HG03469 (cell line): Measurements from ENCODE around the gene HHAT.

Experiments
- ATAC-seq: cut with Tn5 transposase; IDR thresholded peaks from one replicate; pipeline ENCODE4 v1.9.1; 2021; ENCODE audit warnings: mild to moderate bottlenecking, moderate library complexity, moderate number of reproducible peaks; ENCODE audit not compliant: unreplicated experiment

Gene HHAT

GRCh38 chr1:210588357-210588756 lies 259.7 kb downstream of the HHAT start:
- no peak for ATAC-seq

- ATAC-seq = no peak
Observed at GRCh38 chr1:210588946-210589345, 260.2 kb downstream of the HHAT start.

DNA sequence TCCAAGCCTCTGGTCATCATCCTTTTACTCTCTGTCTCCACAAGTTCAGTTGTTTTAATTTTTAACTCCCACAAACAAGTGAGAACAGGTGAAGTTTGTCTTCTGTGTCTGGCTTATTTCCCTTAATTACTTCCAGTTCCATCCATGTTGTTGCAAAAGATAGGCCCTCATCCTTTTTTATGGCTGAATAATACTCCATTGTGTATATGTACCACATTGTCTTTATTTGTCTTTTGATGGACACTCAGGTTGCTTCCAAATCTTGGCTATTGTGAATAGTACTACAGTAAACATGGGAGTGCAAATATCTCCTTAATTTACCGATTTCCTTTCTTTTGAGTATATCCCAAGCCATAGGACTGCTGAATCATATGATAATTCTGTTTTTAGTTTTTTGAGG lies 262.5 kb downstream of the HHAT start:
- ATAC-seq = no peak

DNA sequence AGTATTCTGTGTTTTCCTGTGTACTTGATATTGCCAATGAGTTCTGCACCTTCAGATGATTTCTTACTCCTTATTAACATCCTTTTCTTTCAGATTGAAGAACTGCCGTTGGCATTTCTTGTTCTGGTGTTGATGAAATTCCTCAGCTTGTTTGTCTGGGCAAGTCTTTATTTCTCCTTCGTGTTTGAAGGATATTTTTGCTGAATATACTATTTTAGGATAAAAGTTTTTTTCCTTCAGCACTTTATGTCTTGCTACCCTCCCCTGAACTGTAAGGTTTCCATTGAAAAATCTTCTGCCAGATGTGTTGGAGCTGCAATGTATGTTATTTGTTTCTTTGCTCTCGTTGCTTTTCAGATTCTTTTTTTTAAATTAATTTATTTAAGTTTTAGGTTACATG lies 265.9 kb downstream of the HHAT start:
- ATAC-seq = no peak

GRCh38 chr1:210596641-210597040 lies 267.9 kb downstream of the HHAT start:
- no peak for ATAC-seq

GRCh38 chr1:210597555-210598134 lies 268.9 kb downstream of the HHAT start:
- peak; percentile 88 for ATAC-seq

GRCh38 chr1:210598135-210598652 lies 269.5 kb downstream of the HHAT start:
- ATAC-seq = no peak

DNA sequence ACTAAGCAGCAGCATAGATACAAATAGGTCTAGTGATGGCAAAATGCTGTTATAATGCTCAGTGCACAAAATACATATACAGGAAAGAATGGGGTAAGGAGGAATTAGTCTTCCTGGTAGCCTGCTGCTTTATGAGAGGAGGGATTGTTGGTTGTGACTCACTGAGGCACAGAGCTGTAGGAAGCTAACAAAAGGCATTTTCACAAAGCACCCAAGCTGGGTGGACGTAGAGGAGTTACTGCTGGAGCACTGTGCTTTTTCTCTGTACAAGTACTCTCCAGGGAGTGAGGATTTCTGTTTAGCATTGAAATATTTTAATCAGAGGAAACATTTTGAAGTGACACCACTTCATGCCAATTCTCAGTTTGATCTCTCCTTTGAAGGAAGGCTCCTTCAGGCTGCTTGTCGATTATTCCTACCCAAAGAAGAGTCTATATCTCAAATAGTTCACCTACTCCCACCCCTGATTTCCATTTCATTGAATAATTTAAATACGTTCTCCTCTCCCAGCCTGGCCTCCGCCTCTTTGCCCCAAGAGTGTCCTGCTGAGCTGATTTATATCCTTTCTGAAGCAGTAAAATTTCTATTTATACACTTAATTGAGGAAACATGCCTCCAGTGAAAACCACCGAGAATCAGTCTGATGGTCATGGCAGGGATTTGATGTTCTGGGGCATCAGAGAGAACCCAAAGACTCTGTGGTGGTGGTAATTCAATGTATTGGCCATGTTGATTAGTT lies 271.9 kb downstream of the HHAT start:
- no peak for ATAC-seq

DNA sequence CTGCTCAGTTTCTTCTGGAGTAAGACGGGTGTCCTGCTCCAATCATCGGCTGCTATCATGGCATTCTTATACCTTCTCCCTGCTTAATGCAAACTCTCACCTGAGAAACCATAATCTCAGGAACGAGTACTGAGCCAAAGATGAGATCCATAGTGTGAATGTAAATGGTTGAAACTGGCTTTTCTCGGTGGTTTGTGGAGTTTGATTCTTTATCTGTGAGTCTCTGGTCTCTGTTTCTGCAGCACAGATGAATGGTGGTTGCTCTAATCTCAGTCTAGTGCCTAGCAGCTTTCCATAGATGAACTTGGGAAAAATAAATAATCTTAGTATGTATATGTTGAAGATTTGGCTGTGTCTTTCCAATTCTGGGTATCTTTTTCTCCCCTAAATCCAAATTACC lies 274.4 kb downstream of the HHAT start:
- no peak for ATAC-seq

DNA sequence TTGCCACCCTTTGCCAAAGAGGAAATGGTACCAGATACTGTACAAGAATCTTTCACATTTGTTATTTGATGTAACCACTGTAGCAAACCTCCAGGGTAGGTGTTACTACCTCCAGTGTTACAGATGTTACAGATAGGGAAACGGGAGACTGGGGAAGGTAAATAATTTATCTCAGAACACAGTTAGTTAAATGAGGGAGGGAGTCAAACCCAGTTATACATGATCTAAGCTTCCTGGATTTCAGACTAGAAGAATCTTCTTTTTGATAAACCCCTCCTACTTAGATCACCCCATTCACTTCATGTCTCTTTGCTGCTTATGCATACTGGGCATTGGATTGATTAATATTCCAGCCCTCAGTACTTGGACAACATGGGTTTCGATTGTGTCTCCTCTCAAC lies 276.4 kb downstream of the HHAT start:
- no peak for ATAC-seq

DNA sequence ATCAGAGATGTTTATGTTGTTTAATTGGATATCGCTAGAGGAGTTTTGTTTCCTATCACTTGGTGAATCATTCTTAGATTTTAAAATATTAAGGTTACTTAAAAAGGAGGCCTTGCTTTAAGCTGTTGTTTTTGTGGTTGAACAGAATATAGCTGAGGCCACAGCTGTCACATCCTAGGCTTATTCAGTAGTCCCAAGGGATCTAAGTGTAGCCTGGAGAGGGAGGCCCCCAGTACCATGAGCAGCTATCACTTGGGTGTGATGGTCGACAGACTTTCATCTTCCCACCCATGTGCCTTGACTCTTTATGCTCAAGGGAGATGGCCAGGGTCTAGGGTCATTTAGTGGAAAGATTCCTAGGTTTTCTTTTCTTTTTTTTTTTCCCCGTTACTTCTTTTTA lies 278.7 kb downstream of the HHAT start:
- ATAC-seq = no peak

- no peak for ATAC-seq
Observed at GRCh38 chr1:210608767-210609166, 280.1 kb downstream of the HHAT start.

DNA sequence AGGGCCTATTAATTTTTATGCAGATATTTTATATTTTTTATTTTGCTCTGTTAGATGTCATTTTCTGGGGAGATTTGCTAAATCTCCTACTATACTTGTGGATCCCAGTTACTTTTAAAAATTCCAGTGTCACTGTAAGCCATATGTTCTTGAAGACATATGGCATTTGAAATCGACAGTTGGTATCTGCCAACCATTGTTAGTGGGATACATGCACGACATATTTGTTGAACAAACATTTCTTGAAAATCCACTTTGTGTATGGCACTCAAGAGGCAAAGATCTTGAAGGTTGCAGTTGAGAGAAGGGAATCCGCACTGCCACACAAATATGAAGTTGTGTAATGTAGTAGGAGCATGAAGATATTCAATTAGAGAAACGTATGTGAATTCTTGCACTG lies 287.7 kb downstream of the HHAT start:
- no peak for ATAC-seq

DNA sequence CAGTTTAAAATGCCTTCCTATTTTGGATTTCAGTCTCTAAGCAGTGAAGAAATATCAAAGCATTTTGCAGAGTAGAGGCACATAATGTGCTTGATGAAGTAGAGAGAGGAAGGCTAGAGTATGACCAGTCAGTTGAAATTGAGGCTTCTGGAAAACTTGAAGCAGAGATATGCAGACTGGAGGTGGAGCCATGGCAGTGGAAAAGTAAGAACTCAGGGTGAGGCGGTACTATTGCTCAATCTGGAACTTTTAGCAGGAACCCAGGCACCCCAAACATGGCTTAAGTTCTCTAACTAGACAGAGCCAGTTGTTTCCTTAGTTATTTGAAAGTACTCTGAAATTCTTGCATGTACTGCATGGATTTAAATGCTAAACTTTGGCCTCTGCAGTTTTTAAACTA lies 288.6 kb downstream of the HHAT start:
- ATAC-seq = no peak

DNA sequence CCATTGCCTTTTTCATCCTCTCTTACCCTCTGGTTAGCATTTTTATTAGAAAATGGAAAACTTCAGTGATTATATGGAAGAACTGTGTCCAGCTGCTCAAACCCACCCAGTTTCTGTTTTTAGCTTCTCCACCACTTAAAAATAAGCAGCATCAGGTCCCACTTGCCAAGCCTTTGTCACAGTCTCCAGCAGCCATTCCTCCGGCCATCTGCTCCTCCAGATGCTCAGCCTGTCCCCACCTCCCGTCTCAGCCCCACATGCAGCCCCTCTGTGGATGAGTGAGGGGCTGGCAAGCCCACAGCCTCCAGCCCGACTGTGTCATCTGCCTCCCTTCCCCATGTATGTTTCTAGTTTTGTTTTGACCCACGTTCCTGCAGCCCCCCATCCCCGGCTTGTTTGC lies 289.7 kb downstream of the HHAT start:
- ATAC-seq = no peak

DNA sequence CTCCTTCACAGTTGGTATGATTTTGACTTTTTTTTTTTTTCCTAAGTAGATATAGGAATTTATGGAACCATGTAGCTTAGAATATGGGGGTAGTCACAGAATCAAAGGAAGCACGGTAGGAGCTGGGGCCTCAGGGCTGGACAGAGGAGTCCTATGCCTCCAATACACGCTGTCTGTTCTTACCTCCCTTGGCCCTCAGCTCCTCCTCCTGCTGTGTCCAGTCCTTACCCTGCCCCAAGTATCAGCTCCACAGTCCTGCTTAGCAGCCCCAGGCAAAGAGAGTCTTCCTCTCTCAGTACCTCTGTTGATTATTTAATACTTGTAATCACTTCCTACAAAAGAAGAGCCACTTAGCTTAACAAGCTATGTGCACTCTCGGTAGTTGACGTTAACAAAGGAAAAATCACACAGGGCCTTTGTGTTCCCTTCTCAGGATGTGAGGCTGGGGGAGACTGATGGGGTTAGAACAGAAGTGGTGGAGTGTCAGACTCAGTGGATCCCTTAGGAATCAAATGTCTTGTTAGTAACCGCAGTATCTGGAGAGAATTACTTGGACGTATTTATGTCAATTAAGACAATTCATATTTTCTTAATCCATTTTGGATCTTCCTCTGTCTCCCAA lies 292.3 kb downstream of the HHAT start:
- ATAC-seq = no peak

DNA sequence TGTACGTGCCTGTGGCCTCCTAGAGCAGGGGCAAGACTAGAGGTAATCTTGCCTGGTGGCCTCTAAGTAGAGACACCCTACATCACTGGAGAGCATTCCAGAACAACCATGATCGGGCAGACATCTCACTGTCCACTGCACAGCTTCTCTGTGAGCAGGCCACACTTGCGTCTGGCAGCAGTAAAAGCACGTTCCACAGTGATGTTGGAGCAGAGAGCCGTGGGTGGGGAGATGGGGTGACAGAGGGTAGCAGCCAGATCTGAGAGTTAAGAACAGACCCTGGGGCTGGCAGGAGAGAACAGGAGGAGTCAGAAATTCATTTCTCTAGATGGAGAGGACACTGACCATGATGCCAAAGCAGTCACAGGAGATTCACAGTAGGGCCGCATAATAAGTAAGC lies 293.0 kb downstream of the HHAT start:
- ATAC-seq = no peak

- ATAC-seq = no peak
Observed at GRCh38 chr1:210624722-210625121, 296.0 kb downstream of the HHAT start.

DNA sequence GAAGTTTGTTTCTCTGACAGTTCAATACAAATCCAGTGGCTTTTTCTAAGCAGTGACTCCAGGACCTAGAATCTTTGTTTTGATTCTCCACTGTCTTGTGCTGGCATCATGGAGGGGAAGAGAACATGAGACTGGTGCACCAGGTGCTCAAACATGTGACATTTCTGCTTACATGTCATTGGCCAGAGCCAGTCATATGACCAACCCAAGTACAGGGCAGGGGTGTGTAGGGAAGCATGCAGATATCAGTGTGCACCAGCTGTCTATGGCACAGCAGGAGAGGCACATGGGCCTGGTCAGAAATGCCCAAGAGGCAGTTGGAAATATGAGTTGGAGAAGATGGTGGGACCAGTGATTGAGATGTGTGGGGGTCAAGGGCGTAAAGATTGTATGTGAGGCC lies 297.0 kb downstream of the HHAT start:
- no peak for ATAC-seq

DNA sequence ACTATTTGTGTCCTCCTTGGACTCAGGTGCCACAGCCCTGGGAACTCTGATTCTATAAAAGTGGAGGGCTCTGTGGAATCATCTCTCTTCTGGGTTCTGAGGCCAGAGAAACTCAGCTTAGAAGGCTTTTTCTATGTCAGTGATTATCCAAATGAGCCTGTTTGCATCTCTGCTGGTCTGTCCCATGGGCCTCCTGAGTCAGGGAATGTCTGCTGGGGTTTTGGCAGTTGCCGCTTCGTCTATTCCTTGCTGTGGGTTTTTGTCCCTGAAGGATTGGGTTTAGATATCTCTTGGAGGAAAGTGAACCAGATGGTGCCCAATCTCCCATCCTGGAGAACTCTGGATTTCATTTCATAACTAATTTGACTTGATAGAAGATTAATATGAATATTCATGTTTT lies 297.6 kb downstream of the HHAT start:
- no peak for ATAC-seq

DNA sequence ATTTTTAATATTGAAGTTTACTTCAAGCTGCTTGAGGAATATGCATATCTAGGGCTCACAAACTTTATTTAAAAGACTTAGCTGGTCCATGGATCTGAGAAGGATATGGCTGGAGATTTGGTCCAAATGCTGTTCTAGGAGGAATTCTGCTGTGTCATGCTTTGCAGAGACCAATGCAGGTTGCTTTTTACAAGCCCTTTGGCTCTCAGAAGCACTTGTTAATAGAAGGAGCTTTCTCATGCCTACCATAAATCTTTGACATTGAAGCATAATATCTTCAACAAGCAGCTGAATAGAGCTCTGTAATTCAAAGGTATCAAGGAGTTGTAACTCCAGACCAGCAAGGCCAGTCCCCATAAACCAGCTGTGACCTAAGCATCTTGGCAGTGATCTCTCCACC lies 299.1 kb downstream of the HHAT start:
- ATAC-seq = no peak

DNA sequence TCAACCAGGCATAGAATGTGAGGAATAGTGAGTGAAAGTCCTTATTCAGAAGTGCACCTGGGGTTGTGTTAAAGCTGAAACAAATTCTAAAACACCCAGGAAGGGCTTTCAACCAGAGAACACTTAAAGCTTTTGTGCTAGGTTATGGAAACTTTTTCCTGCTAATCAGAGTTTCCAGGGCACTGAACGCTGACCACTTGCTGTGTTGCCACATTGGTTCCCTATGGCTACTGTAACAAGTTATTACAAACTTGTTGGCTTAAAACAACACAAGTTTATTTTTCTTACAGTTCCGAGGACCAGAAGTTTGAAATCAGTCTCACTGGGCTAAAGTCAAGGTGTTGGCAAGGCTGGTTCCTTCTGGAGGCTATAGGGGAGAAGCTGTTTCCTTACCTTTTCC lies 300.6 kb downstream of the HHAT start:
- ATAC-seq = no peak
